Measurements from ENCODE around the gene OSBPL3.
"Not testable (repeated sequence)": the region's sequence is repeated elsewhere in the genome, so short reads cannot be mapped to it uniquely, and the experiment has no call there.

OSBPL3 gene

DNA sequence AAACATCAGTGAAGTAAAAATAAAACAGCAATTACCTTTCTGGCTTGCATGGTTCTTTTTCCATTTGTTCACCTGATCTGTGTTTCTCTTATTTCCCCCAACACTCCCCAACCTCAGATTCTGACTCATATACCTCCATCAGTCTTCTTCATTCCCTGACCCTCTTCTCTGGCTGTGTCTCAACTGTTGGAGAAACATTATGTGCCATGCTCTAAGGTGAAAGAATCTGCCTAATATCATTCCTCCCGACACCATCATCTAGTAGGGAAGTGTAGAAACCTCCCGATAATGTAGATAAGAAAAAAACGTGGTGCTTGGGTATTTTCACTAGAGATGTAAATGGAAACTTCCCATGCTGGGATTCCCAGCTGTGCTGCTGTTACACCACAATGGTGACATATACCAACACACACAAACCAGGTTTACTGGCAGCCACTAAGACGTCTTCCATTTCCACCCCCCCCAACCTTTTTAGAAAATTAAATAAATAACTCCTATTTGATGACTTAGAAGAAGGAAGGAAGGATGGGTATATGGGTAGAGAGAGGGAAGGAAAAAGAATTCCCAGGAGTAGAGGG, 63.4 kb downstream of the OSBPL3 start:
- no peak for DNase-seq

DNA sequence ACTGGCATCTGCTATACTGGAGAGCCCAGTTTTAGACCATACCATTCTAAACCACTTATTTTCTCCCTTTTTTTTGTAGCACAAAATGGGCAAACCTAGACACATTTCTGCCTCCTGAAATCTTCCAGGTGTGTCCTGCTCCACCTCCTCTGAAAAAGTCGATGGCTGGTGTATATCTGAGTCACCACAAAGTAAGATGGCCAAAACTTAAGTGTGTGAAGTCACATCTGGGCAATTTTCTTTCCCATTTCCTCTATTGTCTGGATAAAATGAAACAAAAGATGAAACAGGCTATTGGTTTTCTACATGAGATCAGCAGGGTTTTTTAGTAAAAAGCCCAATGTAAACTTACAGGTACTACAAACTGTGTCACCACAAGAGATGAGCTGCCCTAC, 65.5 kb downstream of the OSBPL3 start:
- DNase-seq: no peak

DNA sequence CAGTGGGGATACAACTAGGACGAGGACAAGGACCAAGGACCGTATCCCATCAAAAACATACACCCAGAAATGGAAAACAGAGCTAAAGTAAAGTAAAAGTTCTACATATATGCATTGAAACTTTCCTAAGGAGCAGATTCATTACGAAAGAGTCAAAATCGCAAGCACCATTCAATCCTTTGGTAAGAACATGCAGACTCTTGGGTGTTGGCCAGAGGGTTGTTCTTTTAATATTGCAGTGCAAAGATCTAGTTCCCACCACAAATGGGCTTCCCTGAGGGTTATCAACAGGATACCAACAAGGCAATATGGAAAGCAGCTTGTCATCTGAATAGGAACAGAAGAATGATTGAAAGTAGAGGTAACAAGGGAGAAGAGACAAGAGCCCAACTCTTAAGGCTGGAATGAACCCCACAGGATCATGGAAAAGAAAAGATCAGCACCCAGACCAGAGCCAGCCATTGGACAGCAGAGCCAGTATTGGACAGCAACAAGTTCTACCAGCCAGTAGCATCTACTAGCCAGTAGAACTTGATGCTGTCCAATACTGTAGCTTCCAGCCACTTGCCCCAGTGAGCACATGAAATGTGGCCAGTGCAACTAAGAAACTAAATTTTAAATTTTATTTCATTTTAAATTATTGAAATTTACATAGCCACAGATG, 66.0 kb downstream of the OSBPL3 start:
- DNase-seq: peak; percentile 53

DNA sequence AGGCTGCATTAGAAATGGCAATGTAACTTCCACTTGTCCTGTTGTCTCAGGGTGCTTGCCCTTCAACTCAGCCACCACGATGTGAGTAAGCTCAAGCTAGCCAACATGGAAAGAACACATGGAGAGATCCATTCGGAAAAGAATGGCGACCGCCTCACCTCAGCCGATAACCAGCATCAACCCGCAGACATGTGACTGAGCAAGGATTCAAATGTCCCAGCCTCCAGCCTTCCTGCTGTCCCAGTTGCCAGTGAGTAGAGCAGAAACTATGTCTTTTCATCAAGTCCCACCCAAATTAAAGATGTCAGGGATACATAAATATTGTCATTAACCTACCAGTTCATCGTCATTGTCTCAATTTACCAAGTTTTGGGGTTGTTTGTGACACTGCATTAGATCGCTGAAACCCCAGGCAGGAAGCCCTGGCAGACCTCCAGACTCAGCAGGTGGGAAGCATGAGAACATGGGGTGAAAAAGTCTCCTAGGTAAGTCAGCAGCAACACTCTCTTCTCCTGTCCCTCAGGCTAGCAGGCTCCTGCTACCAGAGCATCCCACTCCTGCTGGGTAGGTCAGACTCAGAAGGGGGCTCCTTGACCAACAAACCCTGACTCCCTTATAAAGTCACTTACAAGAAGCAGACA, 67.0 kb downstream of the OSBPL3 start:
- DNase-seq: no peak

DNA sequence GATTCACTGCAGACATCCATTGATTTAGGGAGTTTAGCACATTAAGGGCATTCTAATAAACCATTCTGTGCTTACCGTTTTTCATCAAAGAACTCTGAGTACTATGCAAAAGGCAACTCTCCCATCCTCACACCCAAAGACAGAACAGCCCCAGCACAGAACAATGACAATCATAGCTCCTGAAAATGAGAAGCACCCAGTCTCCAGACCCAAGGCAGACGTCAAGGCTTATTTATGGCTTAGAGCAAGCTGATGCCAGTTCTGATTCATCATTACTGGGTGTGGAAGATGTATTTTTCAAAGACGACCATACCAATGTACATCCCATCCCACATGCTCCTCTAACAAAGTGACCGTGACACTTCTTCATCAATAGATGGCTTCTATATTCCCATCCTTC, 67.6 kb downstream of the OSBPL3 start:
- no peak for DNase-seq

DNA sequence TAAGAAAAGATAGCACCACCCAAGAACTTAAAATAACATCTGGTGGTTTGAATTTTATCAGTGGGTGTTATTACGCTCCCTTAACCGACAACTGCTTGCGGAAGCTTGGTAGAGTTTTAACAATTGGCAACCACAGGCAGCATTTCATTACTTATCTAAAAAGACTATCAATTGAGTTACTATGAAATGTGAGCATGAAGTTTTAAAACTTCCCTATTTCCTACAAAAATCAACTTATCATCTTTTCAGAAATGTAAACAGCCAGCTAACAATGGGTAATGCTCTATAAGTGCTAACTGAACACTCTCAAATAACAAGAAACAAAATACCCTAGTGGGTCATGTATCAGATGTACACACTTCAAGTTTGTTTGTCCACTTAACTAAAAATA, 68.8 kb downstream of the OSBPL3 start:
- peak; percentile 95 for DNase-seq

DNA sequence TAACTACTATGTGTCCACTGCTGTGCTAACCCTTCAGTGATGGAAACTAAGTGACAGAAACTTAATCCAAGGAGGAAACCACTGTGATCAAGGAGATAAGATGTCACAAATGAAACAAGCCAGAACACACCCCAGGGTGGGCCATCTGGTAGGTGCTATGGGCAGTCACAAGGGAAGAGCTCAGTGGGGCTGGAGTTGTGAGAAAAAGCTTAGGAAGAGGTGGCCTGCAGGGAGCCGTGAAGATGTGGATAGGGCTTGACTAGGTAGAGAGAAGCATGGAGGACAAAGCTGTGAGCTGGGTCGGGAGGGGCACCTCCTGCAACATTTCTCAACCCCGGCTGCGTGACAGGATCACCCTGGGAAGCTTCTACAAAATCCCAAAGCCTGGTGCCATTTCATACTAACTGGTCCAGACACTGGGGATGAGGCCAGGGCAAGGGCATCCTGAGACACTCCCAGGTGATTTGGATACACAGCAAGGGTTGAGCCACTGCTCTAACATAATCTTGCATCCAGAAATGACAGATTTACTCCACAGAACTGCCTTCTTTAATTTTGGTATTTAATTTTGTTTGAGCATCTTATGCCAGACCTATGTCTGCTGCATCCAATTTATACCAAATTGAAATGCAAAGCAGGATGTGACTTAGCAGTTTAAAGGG, 69.3 kb downstream of the OSBPL3 start:
- DNase-seq: peak; percentile 60

DNA sequence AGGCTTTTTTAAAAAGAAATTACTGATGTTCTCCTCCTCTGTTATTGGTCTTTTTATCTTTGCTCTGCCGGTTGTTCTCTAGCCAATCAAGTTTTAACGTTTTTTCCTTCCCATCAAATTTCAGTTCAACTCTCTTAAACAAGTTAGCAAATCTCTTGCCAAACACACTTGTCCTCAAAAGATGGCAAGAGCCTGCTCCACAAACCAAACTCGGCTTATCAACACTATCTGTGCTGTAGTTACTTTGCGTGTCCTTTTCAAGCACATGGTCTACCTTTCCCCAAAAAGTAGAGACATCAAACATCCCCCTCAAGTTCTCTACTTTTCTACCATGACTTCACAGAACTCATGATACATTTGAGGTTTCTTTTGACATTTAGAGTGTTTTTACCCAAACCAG, 71.3 kb downstream of the OSBPL3 start:
- DNase-seq: peak; percentile 52

DNA sequence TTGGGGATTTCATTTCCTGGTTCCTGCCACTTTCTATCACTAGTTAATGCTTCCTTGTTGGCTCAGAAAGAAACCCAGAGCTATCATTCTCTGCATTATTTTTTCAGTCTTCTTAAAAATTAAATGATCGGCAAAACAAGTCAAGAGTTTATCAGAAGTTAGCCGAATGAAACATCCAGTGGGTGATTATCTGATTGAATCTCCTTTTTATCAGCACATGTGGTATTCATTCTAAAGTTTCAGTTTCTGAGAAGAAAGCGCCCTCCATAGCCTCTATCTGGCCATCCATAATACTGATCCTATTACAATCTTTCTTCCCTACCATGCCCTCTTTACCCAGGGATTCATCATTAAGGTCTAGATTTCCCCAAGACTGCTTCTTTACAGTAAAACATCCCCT, 71.8 kb downstream of the OSBPL3 start:
- DNase-seq: peak; percentile 43

DNA sequence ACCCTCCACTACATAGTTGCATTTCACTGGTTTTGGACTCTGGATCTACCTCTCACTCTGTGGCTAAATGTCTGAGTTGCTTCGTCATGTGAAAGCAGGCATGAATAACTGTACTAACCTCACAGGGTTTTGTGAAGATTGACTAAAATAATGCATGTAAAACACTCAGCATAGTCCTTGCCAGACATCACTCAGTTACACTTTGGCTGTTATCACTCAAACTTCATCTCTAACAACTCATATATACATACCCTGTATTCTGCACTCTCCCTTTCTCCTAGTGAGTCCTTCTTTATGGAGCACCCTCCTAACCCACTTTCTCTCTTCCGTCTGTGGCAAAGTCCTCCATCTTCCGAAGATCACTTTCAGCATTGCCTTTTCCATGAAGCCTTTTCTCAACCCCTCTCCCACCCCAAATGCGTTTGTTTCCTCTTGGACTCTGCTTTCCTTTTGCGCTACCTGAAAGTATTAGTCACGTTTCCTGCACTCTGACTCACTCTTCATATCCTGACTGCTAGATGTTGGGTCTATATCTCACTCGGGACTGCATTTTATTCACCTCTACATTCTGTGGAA, 72.6 kb downstream of the OSBPL3 start:
- DNase-seq: peak; percentile 44

DNA sequence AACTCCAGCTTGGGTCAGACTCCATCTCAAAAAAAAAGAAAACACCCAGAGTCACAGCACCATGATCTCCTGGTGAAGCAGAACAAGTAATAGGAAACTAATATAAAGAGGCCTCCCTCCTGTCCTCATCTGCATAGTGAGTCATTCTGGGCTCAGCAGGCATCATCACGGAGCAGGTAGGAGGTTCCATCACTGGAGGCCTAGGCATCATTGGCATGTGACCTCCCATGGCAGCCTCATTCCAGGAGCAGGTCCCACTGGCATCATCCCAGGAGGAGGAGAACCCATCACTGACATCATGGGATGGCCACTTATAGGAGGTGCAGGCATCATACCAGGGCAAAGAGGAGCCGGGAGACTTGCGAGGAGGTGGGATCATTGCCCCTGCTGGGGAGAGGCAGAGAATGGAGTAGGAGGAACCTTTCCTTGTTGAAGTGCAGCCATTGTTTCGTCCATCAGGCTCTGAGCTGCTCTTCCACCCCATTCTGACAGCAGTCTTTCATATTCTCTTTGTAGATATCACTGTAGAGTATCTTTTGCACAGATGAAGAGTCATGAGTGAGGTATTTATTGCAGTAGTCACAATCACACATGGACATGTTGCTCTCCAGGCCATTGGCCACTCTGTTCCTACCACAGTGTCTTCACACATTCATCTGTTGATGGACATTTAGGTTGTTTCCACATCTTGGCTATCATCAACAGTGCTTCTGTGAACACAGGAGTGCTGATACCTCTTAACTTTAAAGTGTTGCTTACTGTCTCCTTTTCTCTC, 73.8 kb downstream of the OSBPL3 start:
- DNase-seq: no peak

DNA sequence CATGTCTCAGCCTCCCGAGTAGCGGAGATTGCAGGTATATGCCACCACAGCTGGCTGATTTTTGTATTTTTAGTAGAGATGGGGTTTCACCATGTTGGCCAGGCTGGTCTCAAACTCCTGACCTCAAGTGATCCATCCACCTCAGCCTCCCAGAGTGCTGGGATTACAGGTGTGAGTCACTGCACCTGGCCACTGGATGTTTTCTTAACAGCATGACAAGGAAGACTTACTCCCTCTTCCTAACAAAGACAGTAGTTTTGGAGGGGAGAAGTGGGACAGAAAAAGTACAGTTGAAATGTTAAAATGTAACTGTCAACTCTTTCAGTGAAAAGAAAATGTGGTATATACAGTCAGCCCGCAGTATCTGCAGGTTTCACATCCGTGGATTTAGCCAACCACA, 76.0 kb downstream of the OSBPL3 start:
- not testable (repeated sequence) for DNase-seq

DNA sequence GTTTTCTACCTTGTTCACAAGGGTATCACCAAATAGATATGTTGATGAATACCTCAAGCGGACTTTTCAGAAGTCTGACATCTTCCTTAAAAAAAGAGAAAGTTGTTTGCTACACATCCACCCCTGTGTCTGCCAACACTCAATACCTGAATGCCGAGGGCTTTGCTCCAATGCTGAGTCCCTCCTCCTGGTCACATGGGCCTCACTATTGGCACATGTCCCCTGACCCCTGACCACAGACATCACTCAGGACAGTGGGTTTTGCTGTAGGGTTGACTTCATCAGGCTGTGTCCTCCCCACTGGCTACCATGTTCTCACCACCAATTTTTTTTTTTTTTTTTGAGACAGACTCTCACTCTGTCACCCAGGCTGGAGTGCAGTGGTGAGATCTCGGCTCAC, 76.4 kb downstream of the OSBPL3 start:
- no peak for DNase-seq

DNA sequence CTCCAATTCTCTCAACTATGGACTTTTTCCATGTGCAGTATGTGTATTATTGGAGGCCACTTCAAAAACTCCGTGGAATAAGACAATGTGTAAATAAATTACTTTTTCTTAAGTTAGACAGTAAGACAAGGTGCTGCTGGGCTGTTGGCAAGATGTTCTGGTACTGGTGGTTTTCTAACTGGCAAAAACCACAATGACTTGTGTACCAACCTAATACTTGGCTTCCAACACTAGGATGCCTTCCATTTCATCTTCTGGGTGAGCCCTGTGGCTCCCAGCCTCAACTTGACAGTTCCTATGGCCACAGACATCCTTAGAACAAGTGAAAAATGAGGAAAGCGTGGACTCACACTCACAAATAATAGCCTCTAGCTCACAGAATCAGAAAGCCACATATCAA, 77.0 kb downstream of the OSBPL3 start:
- DNase-seq: peak; percentile 61

DNA sequence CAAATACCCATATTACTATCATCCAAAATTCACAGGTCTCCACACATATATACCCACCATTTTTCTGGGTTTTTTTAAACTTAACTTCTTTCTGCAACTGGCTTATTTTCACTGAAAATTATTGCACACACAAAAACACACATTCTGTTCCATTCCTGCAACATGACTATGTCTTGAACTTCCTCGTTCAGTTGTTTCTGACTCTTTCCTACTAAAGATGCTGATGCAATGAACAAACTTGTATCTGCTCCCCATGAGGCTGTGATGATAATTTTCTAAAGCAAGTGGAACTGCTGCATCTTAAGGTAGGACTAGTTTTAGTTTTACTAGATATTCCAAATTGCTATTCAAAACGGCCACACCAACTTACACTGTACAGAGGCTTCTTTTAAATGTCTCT, 77.7 kb downstream of the OSBPL3 start:
- DNase-seq: no peak

DNA sequence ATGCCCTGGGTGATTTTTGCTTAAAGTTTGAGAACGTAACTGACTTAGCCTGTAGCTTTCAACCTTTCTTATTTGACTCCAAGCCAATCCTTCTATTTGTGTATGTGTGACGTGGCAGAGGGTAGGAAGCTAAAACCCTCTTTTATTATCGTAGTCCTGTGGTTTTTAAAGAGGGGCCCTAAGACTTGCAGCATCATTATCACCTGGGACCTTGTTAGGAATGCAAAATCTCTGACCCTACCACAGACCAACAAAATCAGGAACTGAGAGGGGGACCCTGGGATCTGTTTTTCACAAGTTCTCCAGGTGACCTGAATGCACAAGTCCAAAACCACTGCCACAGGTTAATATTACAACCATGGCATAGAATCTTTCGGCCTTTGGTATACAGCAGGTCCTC, 80.1 kb downstream of the OSBPL3 start:
- no peak for DNase-seq

DNA sequence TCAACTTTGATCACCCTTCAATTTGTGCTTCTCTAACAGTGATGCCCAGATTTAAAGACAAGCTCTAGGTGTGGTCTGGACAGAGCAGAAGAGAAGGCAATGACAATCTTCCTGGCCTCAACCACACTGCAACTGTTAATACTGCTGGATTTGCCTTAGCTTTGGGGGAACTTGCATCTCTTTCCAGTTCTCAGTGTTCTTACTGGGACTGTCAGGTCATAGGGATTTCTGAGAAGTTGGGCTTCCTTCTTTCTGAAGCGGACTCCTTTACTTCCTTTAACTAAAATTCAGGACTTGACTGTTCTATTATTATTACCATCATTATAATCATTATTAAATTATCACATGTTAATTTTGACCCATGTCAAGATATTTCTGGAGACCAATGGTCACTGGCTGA, 80.8 kb downstream of the OSBPL3 start:
- no peak for DNase-seq

DNA sequence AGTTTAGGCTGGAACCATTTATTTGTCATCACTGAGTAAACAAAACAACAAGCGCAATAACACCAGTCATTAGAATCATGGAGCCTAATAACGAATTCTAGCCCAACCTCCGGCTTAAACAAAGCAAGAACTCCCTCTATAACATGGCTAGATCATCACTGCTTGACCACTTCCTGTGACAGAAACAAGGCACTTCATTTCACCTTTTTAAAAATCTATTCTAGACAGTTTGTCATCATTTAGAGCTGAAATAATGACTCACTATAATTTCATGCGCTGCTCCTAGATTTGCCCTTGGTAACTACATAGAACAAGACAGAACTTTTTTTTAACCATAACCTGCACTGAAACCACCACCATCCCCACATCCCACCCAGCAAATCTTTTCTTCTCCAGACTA, 81.3 kb downstream of the OSBPL3 start:
- DNase-seq: no peak

DNA sequence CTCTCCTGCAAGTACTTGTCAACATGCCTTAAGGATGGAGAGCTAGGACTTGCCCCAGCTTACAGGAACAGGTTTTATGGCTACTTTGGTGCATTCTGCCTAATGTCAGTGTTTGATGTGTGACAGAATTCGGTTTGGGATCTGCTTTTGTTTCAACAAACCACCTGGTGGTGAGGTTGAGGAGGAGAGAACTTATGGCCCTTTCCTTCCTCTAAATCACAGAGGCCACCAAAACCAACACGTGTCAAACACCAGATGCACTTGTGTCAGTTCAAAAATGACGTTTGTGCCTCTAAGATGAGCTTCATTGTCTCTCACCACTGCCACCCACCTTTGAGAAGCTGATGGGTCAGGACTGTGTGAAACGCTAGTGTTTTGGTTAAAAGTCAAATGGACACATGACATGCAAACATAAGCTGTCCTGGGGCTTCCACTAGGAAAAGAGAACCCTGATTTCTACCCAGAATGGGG, 83.9 kb downstream of the OSBPL3 start:
- no peak for DNase-seq

DNA sequence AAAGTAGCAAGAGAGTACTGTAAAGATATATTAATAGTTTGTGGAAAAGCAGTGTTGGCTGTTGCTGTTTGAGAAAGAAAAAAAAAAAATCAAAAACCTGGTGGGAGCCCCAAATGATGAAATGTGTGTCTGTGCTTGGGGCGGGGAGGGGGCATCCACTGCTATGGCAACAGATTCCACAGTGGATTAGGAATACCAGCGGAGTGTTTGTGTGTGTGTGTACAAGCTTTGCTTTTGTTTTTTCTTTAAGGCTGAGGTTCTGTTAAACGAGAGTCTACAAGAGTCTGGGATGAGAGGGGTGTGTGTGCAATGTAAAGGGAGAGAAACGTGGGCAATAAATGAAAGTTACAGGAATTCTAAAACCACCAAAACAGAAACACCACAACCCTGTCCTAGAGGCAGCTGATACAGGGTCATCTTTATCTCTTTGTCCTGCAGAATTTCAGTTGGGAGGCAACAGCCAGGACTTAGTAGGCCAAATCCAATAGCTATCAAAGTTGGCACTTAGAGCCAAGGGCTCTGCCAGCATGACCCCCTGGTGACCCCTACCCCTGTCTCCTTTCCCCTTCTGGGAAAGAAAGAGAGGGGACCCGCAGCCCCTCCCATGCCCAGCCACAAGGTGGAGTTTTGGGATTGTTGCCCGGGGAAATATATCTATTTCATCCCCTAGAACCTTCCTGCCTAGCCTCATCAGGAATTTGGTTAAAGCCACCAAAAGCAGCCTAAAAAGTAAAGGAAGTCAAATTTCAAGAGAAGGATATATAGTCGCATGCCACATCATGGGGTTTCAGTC, 85.4 kb downstream of the OSBPL3 start:
- no peak for DNase-seq

DNA sequence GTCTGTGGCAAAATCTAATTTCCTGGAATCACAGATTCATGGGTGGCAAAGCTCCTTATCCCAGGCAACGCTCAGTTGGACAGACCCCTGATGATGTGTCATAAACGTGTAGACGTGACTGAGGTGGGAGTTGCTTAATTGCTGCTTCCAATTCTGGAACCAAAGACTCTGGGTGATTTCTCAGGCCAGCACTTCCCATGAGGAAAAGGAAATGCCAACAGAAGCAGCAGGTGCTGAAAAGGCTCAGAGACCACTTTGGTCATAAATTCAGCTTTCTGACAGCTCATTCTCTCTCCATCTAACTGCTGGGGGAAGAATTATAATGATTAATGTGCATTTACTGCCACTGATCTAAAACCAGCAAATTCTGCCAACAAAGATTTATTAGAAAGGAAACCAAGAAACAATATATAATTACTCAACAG, 88.7 kb downstream of the OSBPL3 start:
- no peak for DNase-seq

DNA sequence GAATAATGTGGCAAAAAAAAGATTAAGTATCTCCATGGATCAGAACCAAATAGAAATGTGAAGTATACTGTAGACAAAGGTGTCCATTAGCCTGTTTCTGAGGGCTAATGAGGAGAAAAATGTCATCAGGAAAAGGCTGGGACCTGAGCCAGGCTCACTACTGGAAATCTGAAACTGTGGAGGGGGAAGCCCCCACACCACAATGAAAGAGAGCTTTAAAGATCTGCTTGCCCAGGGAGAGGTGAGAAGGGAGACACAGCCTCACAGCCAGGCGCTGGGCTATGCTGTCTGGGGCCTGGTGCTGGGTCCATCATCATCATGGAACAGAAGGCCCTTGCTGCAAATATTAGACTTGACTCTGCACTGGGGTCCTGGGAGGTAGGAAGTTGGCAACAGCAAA, 90.4 kb downstream of the OSBPL3 start:
- no peak for DNase-seq

Data from hematopoietic multipotent progenitor cell treated with erythropoietin and hydrocortisone succinate and interleukin-3 and kit ligand, for 6 days (in vitro differentiated cells).